H1 (cell line): ENCODE data around the gene SLC12A7. TPM values are rescaled to one million over a fixed set of nuclear protein-coding genes. Genes with fewer than 3 reads are reported as not detected.

Source experiments
- EGR1 ChIP-seq: IDR thresholded peaks from 2 replicates; pipeline ENCODE4 v1.6.1; 2011; ENCODE audit warnings: low read depth, low read length, borderline replicate concordance
- KDM4A ChIP-seq: IDR thresholded peaks from one replicate; pipeline ENCODE4 v1.7.1; 2012; ENCODE audit warnings: low read depth, mild to moderate bottlenecking, moderate library complexity, low read length, inconsistent platforms; ENCODE audit not compliant: severe bottlenecking
- RFX5 ChIP-seq: IDR thresholded peaks from 2 replicates; pipeline ENCODE4 v1.6.1; 2011; ENCODE audit warnings: low read depth, low read length, improper control_type of control experiment, borderline replicate concordance
- polyA plus RNA-seq, 7 experiments: library from polyadenylated mRNA; depleted of rRNA in 3 of 7; stranded (reverse) in 5 of 7; unstranded in 2 of 7; fragments of >200 nt in 5 of 7; fragments of 200-250 nt in 2 of 7; gene quantifications; 1 replicate in 5 of 7; 2 replicates in 1 of 7; 4 replicates in 1 of 7; pipeline versions ENCODE4 v1.2.1 to v1.2.3, GENCODE V29; 2011 to 2013; ENCODE audit warnings: missing spikeins in 2 of 7, mixed read lengths in 2 of 7
- total RNA-seq: library from RNA; stranded (reverse); fragmentation: NEBNext Ultra II Directional; extraction: Animal tissue kit (Norgen Biotek cat#: 25700); gene quantifications from 2 replicates; pipeline ENCODE4 v1.2.1, GENCODE V29; 2021
- TF ChIP-seq, protein P1 (sequence below): IDR thresholded peaks from 2 replicates; pipeline ENCODE4 v1.6.1; 2011; ENCODE audit warnings: low read length, improper control_type of control experiment

Gene SLC12A7
- total and polyA plus RNA-seq, 2 of the 8 experiments (the other 6 are each of a cell fraction or from before 2014, with no cell fraction given) = 23.5 to 39.7 TPM

DNA sequence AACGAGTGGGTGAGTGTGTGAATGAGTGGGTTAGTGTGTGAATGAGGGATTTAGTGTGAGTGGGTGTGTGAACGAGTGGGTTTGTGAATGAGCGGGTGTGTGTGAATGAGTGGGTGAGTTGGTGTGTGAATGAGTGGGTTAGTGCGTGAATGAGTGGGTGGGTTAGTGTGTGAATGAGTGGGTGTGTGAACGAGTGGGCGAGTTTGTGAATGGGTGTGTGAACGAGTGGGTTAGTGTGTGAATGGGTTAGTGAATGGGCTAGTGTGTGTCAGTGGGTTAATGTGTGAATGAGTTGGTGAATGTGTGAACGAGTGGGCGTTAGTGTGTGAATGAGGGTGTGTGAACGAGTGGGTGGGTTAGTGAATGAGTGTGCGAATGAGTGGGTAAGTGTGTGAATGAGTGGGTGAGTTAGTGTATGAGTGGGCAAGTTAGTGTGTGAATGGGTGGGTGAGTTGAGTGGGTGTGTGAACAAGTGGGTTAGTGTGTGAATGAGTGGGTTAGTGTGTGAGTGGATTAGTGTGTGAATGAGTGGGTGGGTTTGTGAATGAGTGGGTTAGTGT lies 63.6 kb downstream of the SLC12A7 start (continued):
- no peak for TF ChIP-seq RFX5
- TF ChIP-seq EGR1 = no peak
- no peak for TF ChIP-seq KDM4A
- TF ChIP-seq, protein P1, sequence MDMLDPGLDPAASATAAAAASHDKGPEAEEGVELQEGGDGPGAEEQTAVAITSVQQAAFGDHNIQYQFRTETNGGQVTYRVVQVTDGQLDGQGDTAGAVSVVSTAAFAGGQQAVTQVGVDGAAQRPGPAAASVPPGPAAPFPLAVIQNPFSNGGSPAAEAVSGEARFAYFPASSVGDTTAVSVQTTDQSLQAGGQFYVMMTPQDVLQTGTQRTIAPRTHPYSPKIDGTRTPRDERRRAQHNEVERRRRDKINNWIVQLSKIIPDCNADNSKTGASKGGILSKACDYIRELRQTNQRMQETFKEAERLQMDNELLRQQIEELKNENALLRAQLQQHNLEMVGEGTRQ = no peak
